ENCODE measurements around the gene CILP2. TPM values are rescaled to one million over a fixed set of nuclear protein-coding genes. Genes with fewer than 3 reads are reported as not detected.

Gene CILP2
- total and polyA plus RNA-seq, 2 of the 4 experiments (the other 2 are of a cell fraction): 0.18 to 0.87 TPM

DNA sequence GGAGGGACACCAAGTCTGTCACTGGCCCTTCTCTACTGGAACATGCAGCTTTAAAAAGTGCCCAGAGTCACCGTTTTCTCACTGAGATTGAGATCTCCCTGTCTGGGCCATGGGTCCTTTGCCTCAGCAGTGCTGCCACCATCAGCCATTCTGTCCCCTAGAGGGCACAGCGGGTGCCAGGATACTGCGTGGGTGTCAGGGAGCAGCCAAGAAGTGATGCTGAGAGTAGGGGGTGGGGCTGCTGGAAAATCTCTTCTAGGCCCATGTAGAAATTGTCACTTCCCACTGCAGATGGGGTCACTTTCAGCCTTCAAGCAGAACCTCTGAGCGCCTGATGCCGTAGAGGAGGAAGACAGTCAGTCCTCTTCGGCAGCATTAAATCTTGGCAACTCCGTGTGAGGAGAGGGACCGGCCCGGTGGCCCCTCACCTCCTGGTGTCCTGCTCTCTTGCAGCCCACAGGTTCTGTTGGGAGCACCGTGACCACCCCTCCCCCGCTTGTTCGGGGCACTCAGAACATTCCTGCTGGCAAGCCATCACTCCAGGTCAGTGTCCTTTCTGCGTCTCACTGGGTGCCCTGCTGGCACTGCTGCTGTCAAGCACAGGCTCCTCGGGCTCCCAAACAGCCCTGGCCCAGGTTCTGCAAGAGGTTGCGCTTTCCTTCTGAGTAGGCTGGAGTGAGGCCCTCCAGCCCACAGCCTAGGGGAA, 44.1 kb upstream of the CILP2 start:
- ChIA-PET POLR2A (ENCODE audit: unreplicated experiment) (no interaction called here), CTCF (no interaction called here)
- Histone ChIP-seq H3K4me3 (ENCODE audit: insufficient read depth, low read depth, low read length) (no peak overlapping the region), H3K14ac (replicated peaks; ENCODE audit: low read depth, low read length) (no peak overlapping the region), H2AK5ac (ENCODE audit: low read depth, low read length) (no peak overlapping the region), H2BK15ac (ENCODE audit: low read depth, low read length) (no peak overlapping the region), H3K18ac (ENCODE audit: low read depth, low read length) (no peak overlapping the region), H4K8ac (ENCODE audit: low read depth in 2 of 2, low read length in 2 of 2) (no peak overlapping the region), H3K27me3 (ENCODE audit: control insufficient read depth, insufficient read depth, low read length) (no peaks in the 10 kb centered on the region), H2AFZ (replicated peaks; ENCODE audit: low read length, poor library complexity) (no peak overlapping the region), H3K79me1 (ENCODE audit: low read depth in 1 of 2, low read length in 2 of 2) (peaks cover 23 to 70% of the 10 kb centered on the region in 2 experiments), H3K36me3 (ENCODE audit: control insufficient read depth, insufficient read depth, low read length) (peaks cover 54% of the 10 kb centered on the region), H4K5ac (ENCODE audit: low read depth, low read length) (no peak overlapping the region), H3K9ac (ENCODE audit: low read depth, low read length) (no peak overlapping the region), H4K91ac (ENCODE audit: insufficient read depth, low read depth, low read length) (no peak overlapping the region), H2BK20ac (ENCODE audit: low read depth, low read length) (no peak overlapping the region), H2BK120ac (ENCODE audit: low read depth, low read length) (no peak overlapping the region), H3K27ac (ENCODE audit: insufficient read depth, low read length) (no peak overlapping the region), H3K23ac (ENCODE audit: low read depth, low read length) (no peak overlapping the region), H3K4ac (ENCODE audit: low read depth, low read length) (no peak overlapping the region), H3K4me2 (ENCODE audit: low read depth, low read length) (no peak overlapping the region), H2BK5ac (ENCODE audit: low read depth, low read length, poor library complexity, severe bottlenecking) (no peak overlapping the region), H3K9me3 (ENCODE audit: control insufficient read depth, insufficient read depth, low read length) (no peaks in the 10 kb centered on the region), H2AK9ac (replicated peaks; ENCODE audit: low read depth, low read length, poor library complexity) (no peak overlapping the region), H3K4me1 (ENCODE audit: control insufficient read depth, insufficient read depth, low read length) (peaks cover 13% of the 10 kb centered on the region), H4K20me1 (ENCODE audit: insufficient read depth, low read length) (peaks cover 6% of the 10 kb centered on the region), H3K9me1 (ENCODE audit: insufficient read depth, low read length) (0 out of 2 replicates have a peak, but pooled peaks cover 4% of the 10 kb centered on the region), H3K56ac (ENCODE audit: extremely low read depth, insufficient read depth, low read length) (no peak overlapping the region)
- TF ChIP-seq MAZ (IDR thresholded peaks at IDR 0.05; ENCODE audit: borderline replicate concordance, low read depth, low read length) (no peak), BHLHE40 (IDR thresholded peaks at IDR 0.05; ENCODE audit: low read depth, low read length) (no peak), MAFK (IDR thresholded peaks at IDR 0.05; ENCODE audit: low read depth, low read length) (no peak), RFX5 (IDR thresholded peaks at IDR 0.05; ENCODE audit: low read depth, low read length) (no peak), SMC3 (IDR thresholded peaks at IDR 0.05; ENCODE audit: low read depth, low read length) (no peak), RCOR1 (IDR thresholded peaks at IDR 0.05; ENCODE audit: insufficient replicate concordance, low read length) (no peak), CEBPB (IDR thresholded peaks at IDR 0.05; ENCODE audit: low read depth, low read length) (no peak), RAD21 (IDR thresholded peaks at IDR 0.05; ENCODE audit: low read length) (no peak), FOS (IDR thresholded peaks at IDR 0.05; ENCODE audit: low read depth, low read length) (no peak), MXI1 (IDR thresholded peaks at IDR 0.05; ENCODE audit: borderline replicate concordance, low read depth, low read length) (no peak), CHD1 (IDR thresholded peaks at IDR 0.05; ENCODE audit: low read depth, low read length) (no peak), POLR2A (IDR thresholded peaks at IDR 0.05; ENCODE audit: low read depth, low read length) (no peak), NFE2L2 (IDR thresholded peaks at IDR 0.05; ENCODE audit: low read depth, low read length) (no peak)
- TF ChIP-seq, protein P1, sequence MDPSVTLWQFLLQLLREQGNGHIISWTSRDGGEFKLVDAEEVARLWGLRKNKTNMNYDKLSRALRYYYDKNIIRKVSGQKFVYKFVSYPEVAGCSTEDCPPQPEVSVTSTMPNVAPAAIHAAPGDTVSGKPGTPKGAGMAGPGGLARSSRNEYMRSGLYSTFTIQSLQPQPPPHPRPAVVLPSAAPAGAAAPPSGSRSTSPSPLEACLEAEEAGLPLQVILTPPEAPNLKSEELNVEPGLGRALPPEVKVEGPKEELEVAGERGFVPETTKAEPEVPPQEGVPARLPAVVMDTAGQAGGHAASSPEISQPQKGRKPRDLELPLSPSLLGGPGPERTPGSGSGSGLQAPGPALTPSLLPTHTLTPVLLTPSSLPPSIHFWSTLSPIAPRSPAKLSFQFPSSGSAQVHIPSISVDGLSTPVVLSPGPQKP (IDR thresholded peaks at IDR 0.05; ENCODE audit: borderline replicate concordance, low read depth, low read length): no peak
- TF ChIP-seq, protein P2, sequence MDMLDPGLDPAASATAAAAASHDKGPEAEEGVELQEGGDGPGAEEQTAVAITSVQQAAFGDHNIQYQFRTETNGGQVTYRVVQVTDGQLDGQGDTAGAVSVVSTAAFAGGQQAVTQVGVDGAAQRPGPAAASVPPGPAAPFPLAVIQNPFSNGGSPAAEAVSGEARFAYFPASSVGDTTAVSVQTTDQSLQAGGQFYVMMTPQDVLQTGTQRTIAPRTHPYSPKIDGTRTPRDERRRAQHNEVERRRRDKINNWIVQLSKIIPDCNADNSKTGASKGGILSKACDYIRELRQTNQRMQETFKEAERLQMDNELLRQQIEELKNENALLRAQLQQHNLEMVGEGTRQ (IDR thresholded peaks at IDR 0.05; ENCODE audit: low read depth, low read length): no peak
- TF ChIP-seq, protein P3, sequence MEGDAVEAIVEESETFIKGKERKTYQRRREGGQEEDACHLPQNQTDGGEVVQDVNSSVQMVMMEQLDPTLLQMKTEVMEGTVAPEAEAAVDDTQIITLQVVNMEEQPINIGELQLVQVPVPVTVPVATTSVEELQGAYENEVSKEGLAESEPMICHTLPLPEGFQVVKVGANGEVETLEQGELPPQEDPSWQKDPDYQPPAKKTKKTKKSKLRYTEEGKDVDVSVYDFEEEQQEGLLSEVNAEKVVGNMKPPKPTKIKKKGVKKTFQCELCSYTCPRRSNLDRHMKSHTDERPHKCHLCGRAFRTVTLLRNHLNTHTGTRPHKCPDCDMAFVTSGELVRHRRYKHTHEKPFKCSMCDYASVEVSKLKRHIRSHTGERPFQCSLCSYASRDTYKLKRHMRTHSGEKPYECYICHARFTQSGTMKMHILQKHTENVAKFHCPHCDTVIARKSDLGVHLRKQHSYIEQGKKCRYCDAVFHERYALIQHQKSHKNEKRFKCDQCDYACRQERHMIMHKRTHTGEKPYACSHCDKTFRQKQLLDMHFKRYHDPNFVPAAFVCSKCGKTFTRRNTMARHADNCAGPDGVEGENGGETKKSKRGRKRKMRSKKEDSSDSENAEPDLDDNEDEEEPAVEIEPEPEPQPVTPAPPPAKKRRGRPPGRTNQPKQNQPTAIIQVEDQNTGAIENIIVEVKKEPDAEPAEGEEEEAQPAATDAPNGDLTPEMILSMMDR (conservative IDR thresholded peaks at IDR 0.05; ENCODE audit: low read depth, low read length): no peak
- BruUV-seq (replicated peaks): no TSS peak
- no peak for ATAC-seq (ENCODE audit: low read depth)
- 94% methylated on average over 8 of the region's 15 CpGs; no CpG with 5 or more reads in 1 of the 2 experiments for WGBS, 2 experiments (ENCODE audit: extremely low coverage in 2 of 2, insufficient read length in 1 of 2)
- intact Hi-C loops (cut with micrococcal nuclease): no loop called here
- in situ Hi-C loops (cut with MboI; ENCODE audit: low sequenced_read_pairs): loop anchor here (5.0 kb wide), 1 partner anchor 127 kb away; no protein-coding TSS in a partner anchor
- dilution Hi-C loops (cut with HindIII; ENCODE audit: low sequenced_read_pairs, unreplicated experiment): no loop called here
- no peak for DNase-seq

Data from IMR-90 (cell line).